ENCODE measurements around the gene EEPD1. TPM values are rescaled to one million over a fixed set of nuclear protein-coding genes. Genes with fewer than 3 reads are reported as not detected.

EEPD1 gene
- polyA plus RNA-seq, 1 of the 3 experiments (the other 2 are of a cell fraction): 5.0 TPM

DNA sequence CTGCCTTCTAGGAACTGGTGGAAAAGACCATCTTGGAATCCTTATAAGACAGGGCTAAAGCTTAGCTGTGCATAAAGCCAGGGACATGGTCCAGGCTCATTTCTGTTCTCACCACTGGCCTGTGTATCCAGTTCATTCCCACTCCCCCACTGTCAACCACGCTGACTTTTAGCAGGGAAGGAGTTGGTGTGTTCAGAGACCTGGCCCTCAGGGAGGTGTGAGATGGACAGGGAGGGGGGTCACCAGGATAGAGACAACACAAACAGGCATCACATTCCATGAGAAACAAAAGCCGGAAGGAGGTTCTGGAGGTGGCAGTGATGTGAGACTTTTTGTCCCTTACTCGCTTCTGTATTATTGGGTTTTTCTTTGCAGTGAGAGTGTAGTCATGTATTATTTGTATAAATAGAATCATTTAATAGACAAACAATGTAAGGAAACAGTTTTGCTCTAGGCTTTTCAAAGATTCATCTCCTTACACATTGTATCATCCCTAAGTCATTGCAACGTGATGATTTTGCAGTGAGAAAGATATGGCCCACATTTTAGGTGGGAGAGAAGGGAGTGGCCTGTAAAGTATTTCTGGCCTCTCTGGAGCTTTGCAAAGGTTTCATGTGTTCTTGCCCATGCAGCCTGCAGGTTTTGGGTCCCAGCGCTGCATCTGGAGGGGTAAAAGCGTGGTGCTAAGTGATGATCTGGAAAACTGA is 52.0 kb downstream of the EEPD1 start:
- Histone ChIP-seq H4K20me1 (ENCODE audit: insufficient read depth) (no peaks in the 10 kb centered on the region), H3K4me3 (ENCODE audit: low read depth in 2 of 2, low read length in 1 of 2) (no peak overlapping the region), H3K9me3 (no peaks in the 10 kb centered on the region), H3K27ac (ENCODE audit: low read depth in 2 of 2, low read length in 1 of 2) (peak overlapping the region in 1 of 2 experiments; percentile 40; a peak in 2 of 4 replicates), H3F3A (replicated peaks; ENCODE audit: insufficient read depth) (no peaks in the 10 kb centered on the region), H3K27me3 (ENCODE audit: insufficient read depth) (no peaks in the 10 kb centered on the region), H3K9ac (no peak overlapping the region), H3K9me2 (no peaks in the 10 kb centered on the region), H3K36me3 (replicated peaks in 1 of 2; ENCODE audit: control insufficient read depth in 1 of 2, insufficient read depth in 2 of 2, low read length in 1 of 2) (no peaks in the 10 kb centered on the region), H3K79me2 (ENCODE audit: insufficient read depth) (no peaks in the 10 kb centered on the region), H2AFZ (ENCODE audit: low read depth) (no peak overlapping the region), H3K4me2 (no peak overlapping the region), H3K4me1 (ENCODE audit: control insufficient read depth in 1 of 2, insufficient read depth in 2 of 2, low read depth in 1 of 2, low read length in 1 of 2) (peaks cover 18 to 71% of the 10 kb centered on the region in 2 experiments; a peak in 3 of 4 replicates)
- DNase-seq: no peak
- TF ChIP-seq, protein P1, sequence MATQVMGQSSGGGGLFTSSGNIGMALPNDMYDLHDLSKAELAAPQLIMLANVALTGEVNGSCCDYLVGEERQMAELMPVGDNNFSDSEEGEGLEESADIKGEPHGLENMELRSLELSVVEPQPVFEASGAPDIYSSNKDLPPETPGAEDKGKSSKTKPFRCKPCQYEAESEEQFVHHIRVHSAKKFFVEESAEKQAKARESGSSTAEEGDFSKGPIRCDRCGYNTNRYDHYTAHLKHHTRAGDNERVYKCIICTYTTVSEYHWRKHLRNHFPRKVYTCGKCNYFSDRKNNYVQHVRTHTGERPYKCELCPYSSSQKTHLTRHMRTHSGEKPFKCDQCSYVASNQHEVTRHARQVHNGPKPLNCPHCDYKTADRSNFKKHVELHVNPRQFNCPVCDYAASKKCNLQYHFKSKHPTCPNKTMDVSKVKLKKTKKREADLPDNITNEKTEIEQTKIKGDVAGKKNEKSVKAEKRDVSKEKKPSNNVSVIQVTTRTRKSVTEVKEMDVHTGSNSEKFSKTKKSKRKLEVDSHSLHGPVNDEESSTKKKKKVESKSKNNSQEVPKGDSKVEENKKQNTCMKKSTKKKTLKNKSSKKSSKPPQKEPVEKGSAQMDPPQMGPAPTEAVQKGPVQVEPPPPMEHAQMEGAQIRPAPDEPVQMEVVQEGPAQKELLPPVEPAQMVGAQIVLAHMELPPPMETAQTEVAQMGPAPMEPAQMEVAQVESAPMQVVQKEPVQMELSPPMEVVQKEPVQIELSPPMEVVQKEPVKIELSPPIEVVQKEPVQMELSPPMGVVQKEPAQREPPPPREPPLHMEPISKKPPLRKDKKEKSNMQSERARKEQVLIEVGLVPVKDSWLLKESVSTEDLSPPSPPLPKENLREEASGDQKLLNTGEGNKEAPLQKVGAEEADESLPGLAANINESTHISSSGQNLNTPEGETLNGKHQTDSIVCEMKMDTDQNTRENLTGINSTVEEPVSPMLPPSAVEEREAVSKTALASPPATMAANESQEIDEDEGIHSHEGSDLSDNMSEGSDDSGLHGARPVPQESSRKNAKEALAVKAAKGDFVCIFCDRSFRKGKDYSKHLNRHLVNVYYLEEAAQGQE (IDR thresholded peaks at IDR 0.05; ENCODE audit: low read depth, low read length): no peak
- TF ChIP-seq GABPA (IDR thresholded peaks at IDR 0.05; ENCODE audit: low read depth): no peak
- TF ChIP-seq JUND (IDR thresholded peaks at IDR 0.05): no peak
- TF ChIP-seq YY1 (IDR thresholded peaks at IDR 0.05; ENCODE audit: low read depth): no peak
- no peak for TF ChIP-seq TCF12 (IDR thresholded peaks at IDR 0.05)
- no peak for TF ChIP-seq NRF1 (IDR thresholded peaks at IDR 0.05; ENCODE audit: low read depth, low read length)
- TF ChIP-seq RFX5 (IDR thresholded peaks at IDR 0.05; ENCODE audit: low read length): no peak
- TF ChIP-seq FOXM1 (IDR thresholded peaks at IDR 0.05; ENCODE audit: low read depth): no peak
- TF ChIP-seq, protein P2, sequence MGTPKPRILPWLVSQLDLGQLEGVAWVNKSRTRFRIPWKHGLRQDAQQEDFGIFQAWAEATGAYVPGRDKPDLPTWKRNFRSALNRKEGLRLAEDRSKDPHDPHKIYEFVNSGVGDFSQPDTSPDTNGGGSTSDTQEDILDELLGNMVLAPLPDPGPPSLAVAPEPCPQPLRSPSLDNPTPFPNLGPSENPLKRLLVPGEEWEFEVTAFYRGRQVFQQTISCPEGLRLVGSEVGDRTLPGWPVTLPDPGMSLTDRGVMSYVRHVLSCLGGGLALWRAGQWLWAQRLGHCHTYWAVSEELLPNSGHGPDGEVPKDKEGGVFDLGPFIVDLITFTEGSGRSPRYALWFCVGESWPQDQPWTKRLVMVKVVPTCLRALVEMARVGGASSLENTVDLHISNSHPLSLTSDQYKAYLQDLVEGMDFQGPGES (IDR thresholded peaks at IDR 0.05; ENCODE audit: low read depth, low read length): no peak
- TF ChIP-seq, protein P3, sequence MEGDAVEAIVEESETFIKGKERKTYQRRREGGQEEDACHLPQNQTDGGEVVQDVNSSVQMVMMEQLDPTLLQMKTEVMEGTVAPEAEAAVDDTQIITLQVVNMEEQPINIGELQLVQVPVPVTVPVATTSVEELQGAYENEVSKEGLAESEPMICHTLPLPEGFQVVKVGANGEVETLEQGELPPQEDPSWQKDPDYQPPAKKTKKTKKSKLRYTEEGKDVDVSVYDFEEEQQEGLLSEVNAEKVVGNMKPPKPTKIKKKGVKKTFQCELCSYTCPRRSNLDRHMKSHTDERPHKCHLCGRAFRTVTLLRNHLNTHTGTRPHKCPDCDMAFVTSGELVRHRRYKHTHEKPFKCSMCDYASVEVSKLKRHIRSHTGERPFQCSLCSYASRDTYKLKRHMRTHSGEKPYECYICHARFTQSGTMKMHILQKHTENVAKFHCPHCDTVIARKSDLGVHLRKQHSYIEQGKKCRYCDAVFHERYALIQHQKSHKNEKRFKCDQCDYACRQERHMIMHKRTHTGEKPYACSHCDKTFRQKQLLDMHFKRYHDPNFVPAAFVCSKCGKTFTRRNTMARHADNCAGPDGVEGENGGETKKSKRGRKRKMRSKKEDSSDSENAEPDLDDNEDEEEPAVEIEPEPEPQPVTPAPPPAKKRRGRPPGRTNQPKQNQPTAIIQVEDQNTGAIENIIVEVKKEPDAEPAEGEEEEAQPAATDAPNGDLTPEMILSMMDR (IDR thresholded peaks at IDR 0.05): no peak
- TF ChIP-seq POLR2AphosphoS5 (IDR thresholded peaks at IDR 0.05; ENCODE audit: low read depth, low read length): no peak
- TF ChIP-seq SMC3 (IDR thresholded peaks at IDR 0.05; ENCODE audit: low read depth, low read length): no peak
- no peak for TF ChIP-seq USF1 (IDR thresholded peaks at IDR 0.05; ENCODE audit: borderline replicate concordance, low read depth)
- TF ChIP-seq NFIC (IDR thresholded peaks at IDR 0.05; ENCODE audit: borderline replicate concordance): no peak
- no peak for TF ChIP-seq RXRA (IDR thresholded peaks at IDR 0.05; ENCODE audit: borderline replicate concordance, low read depth)
- no peak for TF ChIP-seq FOXJ3 (CRISPR knock-in tag; IDR thresholded peaks at IDR 0.05)
- ChIA-PET CTCF (interaction anchor here (1.5 kb wide), 1 partner anchor 84 kb away, joined by 5 read pairs; no protein-coding TSS in a partner anchor), POLR2A (no interaction called here)
- WGBS (ENCODE audit: low lambda C conversion rate): 81% methylated on average over 6 of the region's 6 CpGs

Measured in SK-N-SH (cell line).